ENCODE measurements around the gene ANK3.
A peak's percentile ranks its signal among the peaks of the same experiment; 100 is the strongest.

The ANK3 gene

DNA sequence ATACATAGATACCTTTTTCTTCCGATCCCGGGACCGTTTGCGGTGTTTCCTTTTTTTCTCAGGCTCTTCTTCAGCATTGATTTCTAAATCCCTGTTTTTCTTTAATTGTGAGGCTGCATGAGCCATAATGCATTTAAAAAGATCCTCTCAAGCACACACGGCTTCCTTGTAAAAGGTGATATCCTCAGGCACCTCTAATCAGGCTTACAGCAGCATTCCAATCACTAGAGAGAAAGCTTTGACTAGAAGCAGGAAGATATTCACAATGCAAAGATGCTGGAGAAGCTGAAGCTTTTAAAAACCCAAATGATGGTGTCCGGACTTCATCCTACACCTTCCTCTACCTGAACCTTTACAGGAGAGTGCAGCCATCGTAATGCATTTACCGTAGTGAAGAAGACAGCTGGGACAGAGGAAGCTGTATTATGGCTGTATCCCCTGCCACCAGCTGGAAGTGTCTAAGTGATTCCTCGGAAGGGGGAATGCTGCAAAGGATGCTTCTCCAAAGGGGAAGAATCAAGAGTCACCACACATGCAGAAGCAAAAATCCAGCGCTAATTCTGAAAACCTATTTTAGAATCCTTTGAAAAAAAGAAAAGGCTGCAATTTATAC lies at the start of gene ANK3:
ANK3 (minus strand) TSS at position 463 of the 613 bp plus-strand sequence; CDS start at position 126, 337 bp downstream.
- in situ Hi-C loops (cut with HindIII; ENCODE audit: low sequenced_read_pairs): no loop called here
- no peak within 1 kb of the TSS for H3K4me3 ChIP-seq (ENCODE audit: low read depth, low read length)
- DNase-seq (ENCODE audit: low read depth): no peak
- TF ChIP-seq CTCF (IDR thresholded peaks at IDR 0.05; ENCODE audit: low read depth, low read length, missing control alignments): no peak

- in situ Hi-C loops (cut with HindIII; ENCODE audit: low sequenced_read_pairs): loop anchor here (25.0 kb wide), 3 partner anchors 203 to 322 kb away; no protein-coding TSS in a partner anchor
- peak; percentile 65 for DNase-seq (ENCODE audit: low read depth)
- H3K4me3 ChIP-seq (ENCODE audit: low read depth, low read length): no peak overlapping the region
- TF ChIP-seq CTCF (IDR thresholded peaks at IDR 0.05; ENCODE audit: low read depth, low read length, missing control alignments): peak; percentile 63
Observed at GRCh38 chr10:60434418-60435046, 44.9 kb upstream of the ANK3 start.

GRCh38 chr10:60433684-60434083 lies 44.0 kb upstream of the ANK3 start:
- no peak for TF ChIP-seq CTCF (IDR thresholded peaks at IDR 0.05; ENCODE audit: low read depth, low read length, missing control alignments)
- no peak overlapping the region for H3K4me3 ChIP-seq (ENCODE audit: low read depth, low read length)
- DNase-seq (ENCODE audit: low read depth): no peak
- in situ Hi-C loops (cut with HindIII; ENCODE audit: low sequenced_read_pairs): loop anchor here (25.0 kb wide), 3 partner anchors 204 to 321 kb away; no protein-coding TSS in a partner anchor

GRCh38 chr10:60430836-60431597 lies 41.3 kb upstream of the ANK3 start:
- in situ Hi-C loops (cut with HindIII; ENCODE audit: low sequenced_read_pairs): loop anchor here (25.0 kb wide), 3 partner anchors 206 to 319 kb away; no protein-coding TSS in a partner anchor
- no peak for TF ChIP-seq CTCF (IDR thresholded peaks at IDR 0.05; ENCODE audit: low read depth, low read length, missing control alignments)
- no peak for DNase-seq (ENCODE audit: low read depth)
- H3K4me3 ChIP-seq (ENCODE audit: low read depth, low read length): no peak overlapping the region

DNA sequence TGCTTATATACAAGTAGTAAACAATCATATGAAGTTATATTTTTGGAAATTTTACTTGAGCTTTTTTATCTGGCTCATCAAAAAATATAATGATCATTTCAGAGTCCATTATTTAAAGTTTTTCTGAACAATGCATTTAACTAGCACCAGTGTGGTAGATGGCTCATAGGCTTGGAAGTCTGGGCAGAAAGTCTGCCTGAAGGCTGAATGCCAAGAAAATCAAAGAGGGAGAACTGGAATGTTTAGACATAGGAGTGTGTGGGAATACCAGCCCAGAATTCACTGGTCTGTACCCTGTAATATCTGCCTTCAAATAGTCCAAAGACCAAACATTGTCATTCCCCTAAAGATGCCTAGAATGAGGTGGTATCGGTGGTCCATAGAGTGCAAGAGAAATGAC lies 40.3 kb upstream of the ANK3 start:
- TF ChIP-seq CTCF (IDR thresholded peaks at IDR 0.05; ENCODE audit: low read depth, low read length, missing control alignments): no peak
- H3K4me3 ChIP-seq (ENCODE audit: low read depth, low read length): no peak overlapping the region
- peak; percentile 86 for DNase-seq (ENCODE audit: low read depth)
- in situ Hi-C loops (cut with HindIII; ENCODE audit: low sequenced_read_pairs): loop anchor here (25.0 kb wide), 3 partner anchors 207 to 318 kb away; no protein-coding TSS in a partner anchor

DNA sequence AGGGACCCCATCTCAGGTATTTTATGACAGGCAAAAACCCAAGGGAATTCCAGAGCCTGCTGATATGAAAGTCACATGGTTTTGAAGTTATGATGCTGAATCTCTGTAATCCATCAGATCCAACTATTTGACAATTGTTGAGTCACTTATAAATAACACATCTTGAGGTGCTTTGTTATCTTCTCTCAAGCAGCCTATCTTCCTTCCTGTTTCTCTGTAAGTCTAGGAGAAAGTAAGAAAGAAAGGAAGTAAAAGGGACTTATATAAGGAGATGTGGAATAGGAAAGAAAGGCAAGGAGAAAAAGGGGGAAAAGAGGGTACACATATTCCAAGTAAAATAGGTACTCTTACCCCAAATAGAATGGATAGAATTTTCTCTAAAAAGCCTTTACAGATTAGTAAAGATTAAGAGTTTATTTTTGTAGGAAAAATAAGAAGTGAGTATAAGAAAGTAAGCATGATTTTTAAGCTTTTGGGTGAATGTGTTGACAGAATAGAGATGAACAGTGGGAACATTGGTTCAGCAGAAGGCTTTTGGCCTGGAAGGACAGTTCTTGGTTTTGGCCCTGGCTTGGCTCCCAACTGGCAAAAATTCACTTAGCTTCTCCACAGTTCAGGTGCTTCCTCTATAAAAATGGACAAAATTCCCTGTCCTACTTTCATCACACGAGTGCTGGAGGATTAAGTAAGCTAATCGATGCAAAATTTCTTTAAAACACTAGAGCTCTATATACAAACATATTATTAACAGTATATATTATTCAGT lies 39.6 kb upstream of the ANK3 start:
- in situ Hi-C loops (cut with HindIII; ENCODE audit: low sequenced_read_pairs): loop anchor here (25.0 kb wide), 3 partner anchors 208 to 317 kb away; no protein-coding TSS in a partner anchor
- H3K4me3 ChIP-seq (ENCODE audit: low read depth, low read length): no peak overlapping the region
- no peak for TF ChIP-seq CTCF (IDR thresholded peaks at IDR 0.05; ENCODE audit: low read depth, low read length, missing control alignments)
- DNase-seq (ENCODE audit: low read depth): no peak

All from astrocyte of the cerebellum (primary cell).